Activated T-cell treated with anti-CD3 and anti-CD28 coated beads, Interleukin-2, amount 50 U/mL, for 72 hours (primary cell): Measurements from ENCODE around the gene CDR2. TPM values are rescaled to one million over a fixed set of nuclear protein-coding genes. Genes with fewer than 3 reads are reported as not detected.

Experiments used
- ATAC-seq, 2 donors: fragments of 150-1000 bp; cut with Tn5 transposase; replicated peaks in 1 of 2; 2 replicates each; pipeline ENCODE4 v1.10.0; 2021; ENCODE audit warnings: moderate library complexity in 2 of 2, mild to moderate bottlenecking in 1 of 2
- DNase-seq, 2 donors: peaks; one replicate each; pipeline ENCODE4 v3.0.0; 2021 to 2022; ENCODE audit warnings: mixed read lengths in 1 of 2
- H3K27ac Mint-ChIP-seq: one replicate; pipeline ENCODE4 v1.8.0; 2022; ENCODE audit warnings: mild to moderate bottlenecking, moderate library complexity, mixed read lengths
- H3K27me3 Mint-ChIP-seq: one replicate; pipeline ENCODE4 v1.8.0; 2022; ENCODE audit warnings: low read depth, mixed read lengths
- H3K36me3 Mint-ChIP-seq, 2 donors: one replicate each; pipeline ENCODE4 v1.8.0; 2022; ENCODE audit warnings: mixed read lengths in 2 of 2, mild to moderate bottlenecking in 1 of 2; ENCODE audit not compliant: insufficient read depth in 2 of 2
- H3K4me1 Mint-ChIP-seq: one replicate; pipeline ENCODE4 v1.8.0; 2022; ENCODE audit warnings: low read depth, mixed read lengths
- H3K4me3 Mint-ChIP-seq, 2 donors: one replicate each; pipeline ENCODE4 v1.8.0; 2022; ENCODE audit warnings: mild to moderate bottlenecking in 2 of 2, mixed read lengths in 2 of 2, moderate library complexity in 2 of 2
- H3K9me3 Mint-ChIP-seq, 2 donors: one replicate each; pipeline ENCODE4 v1.8.0; 2022; ENCODE audit warnings: mixed read lengths in 2 of 2
- total RNA-seq, 2 donors: library from RNA; stranded (reverse); gene quantifications; one replicate each; pipeline ENCODE4 v1.2.3, GENCODE V29; 2022

The CDR2 gene
- total RNA-seq, 2 donors from 2014 or later, result 50.0 to 57.2 TPM

DNA sequence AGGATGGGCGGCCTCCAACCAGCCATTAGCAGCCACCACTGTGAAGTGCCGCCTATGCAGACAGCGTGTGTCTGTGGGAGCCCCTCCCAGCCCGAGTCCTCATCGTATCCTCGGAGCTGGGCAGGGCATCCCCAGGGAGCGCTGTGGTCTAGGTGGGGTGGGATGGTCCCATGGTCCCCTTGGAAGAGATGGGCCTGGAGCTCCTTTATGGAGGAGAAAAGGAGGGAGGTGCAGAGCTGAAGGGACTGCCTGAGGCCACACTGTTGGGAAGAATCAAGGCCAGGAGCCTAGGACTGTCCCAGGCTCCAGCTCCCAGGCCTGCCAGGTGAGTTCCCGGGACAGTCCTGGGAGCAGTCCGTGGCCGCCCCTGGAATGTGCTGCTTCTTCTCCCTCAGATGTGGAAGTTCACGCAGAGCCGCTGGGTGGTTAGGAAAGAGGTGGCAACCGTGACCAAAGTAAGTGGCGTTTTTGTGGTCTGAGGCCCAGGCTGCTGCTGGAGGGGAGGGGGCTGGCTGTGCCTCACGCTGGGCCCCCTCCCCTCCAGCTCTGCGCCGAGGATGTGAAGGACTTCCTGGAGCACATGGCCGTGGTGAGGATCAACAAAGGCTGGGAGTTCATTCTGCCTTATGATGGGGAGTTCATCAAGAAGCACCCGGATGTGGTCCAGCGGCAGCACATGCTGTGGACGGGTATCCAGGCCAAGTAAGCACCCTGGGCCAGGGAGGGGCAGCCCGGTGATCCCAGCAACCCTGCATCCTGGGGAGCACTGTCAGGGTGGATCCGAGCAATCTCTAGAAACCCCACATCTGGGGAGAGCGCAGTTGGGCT lies 50.2 kb downstream of the CDR2 start:
- H3K36me3 Mint-ChIP-seq, result peaks cover 4 to 11% of the 10 kb centered on the region in 2 donors

GRCh38 chr16:22323173-22323958 lies 51.1 kb downstream of the CDR2 start:
- ATAC-seq (no peak), DNase-seq (no peak)
- peaks cover 4% of the 10 kb centered on the region for H3K4me1 Mint-ChIP-seq
- H3K27ac Mint-ChIP-seq, result no peak overlapping the region
- H3K4me3 Mint-ChIP-seq, result no peak overlapping the region
- H3K27me3 Mint-ChIP-seq, result no peaks in the 10 kb centered on the region
- no peaks in the 10 kb centered on the region for H3K9me3 Mint-ChIP-seq
- peaks cover 4 to 13% of the 10 kb centered on the region in 2 donors for H3K36me3 Mint-ChIP-seq

More for the DNA sequence above, 50.2 kb downstream of the CDR2 start:
- ATAC-seq (no peak), DNase-seq (no peak)
- H3K4me1 Mint-ChIP-seq, result peaks cover 4% of the 10 kb centered on the region
- no peaks in the 10 kb centered on the region for H3K9me3 Mint-ChIP-seq
- H3K27me3 Mint-ChIP-seq, result no peaks in the 10 kb centered on the region
- no peak overlapping the region for H3K27ac Mint-ChIP-seq
- H3K4me3 Mint-ChIP-seq, result no peak overlapping the region

- Mint-ChIP-seq H3K9me3 (no peaks in the 10 kb centered on the region), H3K4me1 (peaks cover 4% of the 10 kb centered on the region), H3K27me3 (no peaks in the 10 kb centered on the region), H3K36me3 (peaks cover 4 to 13% of the 10 kb centered on the region in 2 donors), H3K4me3 (no peak overlapping the region), H3K27ac (no peak overlapping the region)
- ATAC-seq, result no peak
- no peak for DNase-seq
Observed at GRCh38 chr16:22322741-22323140, 51.7 kb downstream of the CDR2 start.

DNA sequence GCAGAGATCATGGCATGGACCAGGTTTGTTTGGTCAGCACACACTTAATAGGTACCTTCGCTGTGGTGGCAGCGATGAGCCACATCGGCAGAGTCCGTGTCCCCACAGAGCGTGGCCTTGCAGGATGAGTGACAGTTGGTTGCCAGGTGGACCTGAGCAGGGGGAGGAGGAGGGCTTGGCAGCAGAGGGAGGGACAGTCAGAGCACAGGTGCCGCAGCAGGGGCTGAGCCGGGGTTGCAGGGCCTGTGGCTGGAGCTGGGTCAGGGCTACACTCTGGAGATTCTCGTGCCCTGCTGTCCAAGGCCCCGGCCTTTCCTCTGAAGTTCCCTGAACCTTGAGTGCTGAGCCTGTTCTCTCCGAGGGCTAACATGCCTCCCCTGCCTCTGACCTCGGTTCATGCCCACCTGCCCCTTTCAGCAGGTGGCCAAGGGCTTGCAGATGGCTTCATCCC lies 52.4 kb downstream of the CDR2 start:
- Mint-ChIP-seq H3K27me3 (no peaks in the 10 kb centered on the region), H3K9me3 (no peaks in the 10 kb centered on the region), H3K27ac (no peak overlapping the region), H3K4me3 (no peak overlapping the region), H3K36me3 (peaks cover 4 to 16% of the 10 kb centered on the region in 2 donors), H3K4me1 (peaks cover 4% of the 10 kb centered on the region)
- no peak for ATAC-seq
- no peak for DNase-seq

GRCh38 chr16:22321340-22322001 lies 52.9 kb downstream of the CDR2 start:
- Mint-ChIP-seq H3K4me3 (no peak overlapping the region), H3K27me3 (no peaks in the 10 kb centered on the region), H3K36me3 (peaks cover 3 to 16% of the 10 kb centered on the region in 2 donors), H3K4me1 (peaks cover 4% of the 10 kb centered on the region), H3K27ac (peak overlapping the region; percentile 70), H3K9me3 (no peaks in the 10 kb centered on the region)
- ATAC-seq (peak; percentile 67 to 81), DNase-seq (peak; percentile 67 to 73)

DNA sequence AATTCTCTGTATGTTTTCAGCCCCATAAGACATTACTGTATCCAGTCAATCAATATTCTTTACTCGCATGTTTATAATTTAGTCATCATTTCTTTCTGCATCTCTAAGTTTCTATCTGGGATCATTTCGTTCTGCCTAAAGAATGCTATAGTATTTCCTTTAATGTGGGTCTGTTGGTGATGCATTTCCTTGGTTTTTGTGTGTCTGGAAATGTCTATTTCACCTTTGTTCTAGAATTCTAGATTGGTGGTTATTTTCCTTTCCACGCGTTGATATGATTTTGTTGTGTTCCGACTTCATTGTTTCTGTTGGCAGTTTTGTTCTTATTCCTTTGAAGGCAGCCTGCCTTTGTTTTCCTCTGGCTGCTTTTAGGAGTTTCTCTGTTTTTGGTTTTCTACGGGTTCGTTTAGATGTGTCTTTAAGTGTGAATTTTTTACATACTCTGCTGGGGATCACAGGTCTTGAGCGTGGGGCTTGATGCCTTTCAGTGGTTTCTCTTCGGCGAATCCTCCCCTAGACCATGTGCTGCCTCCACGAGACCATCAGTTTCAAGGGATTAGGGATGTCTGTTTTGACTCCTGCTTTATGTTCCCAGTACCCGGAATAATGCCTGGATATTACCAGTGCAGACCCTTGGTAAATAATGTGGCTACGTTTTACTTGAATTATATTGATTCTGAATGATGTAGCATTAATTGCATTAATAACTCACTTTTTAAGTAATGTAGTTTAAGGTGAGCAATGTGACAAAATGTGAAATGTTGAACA lies 53.7 kb downstream of the CDR2 start:
- H3K36me3 Mint-ChIP-seq, result peaks cover 2 to 16% of the 10 kb centered on the region in 2 donors
- no peaks in the 10 kb centered on the region for H3K27me3 Mint-ChIP-seq
- H3K9me3 Mint-ChIP-seq, result no peaks in the 10 kb centered on the region
- DNase-seq, result no peak
- no peak overlapping the region for H3K4me3 Mint-ChIP-seq
- H3K27ac Mint-ChIP-seq, result peak overlapping the region; percentile 70
- H3K4me1 Mint-ChIP-seq, result peaks cover 4% of the 10 kb centered on the region
- no peak for ATAC-seq

DNA sequence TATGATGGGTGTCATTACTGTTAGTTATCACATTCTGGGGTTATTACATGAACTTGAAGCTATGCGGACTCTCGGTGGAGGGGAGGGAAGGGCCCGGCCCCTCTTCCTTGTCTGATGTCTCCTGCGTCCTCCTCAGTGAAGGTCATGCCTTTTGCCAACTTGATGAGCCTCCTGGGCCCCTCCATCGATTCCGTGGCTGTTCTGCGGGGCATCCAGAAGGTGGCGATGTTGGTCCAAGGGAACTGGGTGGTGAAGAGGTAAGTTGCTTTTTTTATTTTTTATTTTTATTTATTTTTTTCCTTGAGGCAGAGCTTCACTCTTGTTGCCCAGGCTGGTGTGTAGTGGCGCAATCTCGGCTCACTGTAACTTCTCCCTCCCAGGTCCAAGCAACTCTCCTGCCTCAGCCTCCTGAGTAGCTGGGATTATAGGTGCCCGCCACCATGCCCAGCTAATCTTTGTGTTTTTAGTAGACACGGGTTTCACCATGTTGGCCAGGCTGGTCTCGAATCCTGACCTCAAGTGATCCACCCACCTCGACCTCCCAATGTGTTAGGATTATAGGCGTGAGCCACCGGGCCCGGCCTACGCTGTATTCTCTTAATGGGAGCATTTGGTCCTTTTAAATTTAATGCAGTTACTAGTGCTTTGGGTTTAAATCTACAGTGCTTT lies 55.6 kb downstream of the CDR2 start:
- H3K4me3 Mint-ChIP-seq, result no peak overlapping the region
- peak in 1 of 2 donors; percentile 30 for ATAC-seq
- H3K36me3 Mint-ChIP-seq, result peaks cover 2 to 14% of the 10 kb centered on the region in 2 donors
- no peak overlapping the region for H3K27ac Mint-ChIP-seq
- H3K9me3 Mint-ChIP-seq, result no peaks in the 10 kb centered on the region
- H3K27me3 Mint-ChIP-seq, result no peaks in the 10 kb centered on the region
- DNase-seq, result peak; percentile 70 to 73
- H3K4me1 Mint-ChIP-seq, result peaks cover 1% of the 10 kb centered on the region

GRCh38 chr16:22317625-22318024 lies 56.8 kb downstream of the CDR2 start:
- H3K4me1 Mint-ChIP-seq, result no peaks in the 10 kb centered on the region
- H3K27me3 Mint-ChIP-seq, result no peaks in the 10 kb centered on the region
- ATAC-seq (no peak), DNase-seq (no peak)
- peaks cover 4 to 16% of the 10 kb centered on the region in 2 donors for H3K36me3 Mint-ChIP-seq
- H3K27ac Mint-ChIP-seq, result peak overlapping the region; percentile 4
- H3K9me3 Mint-ChIP-seq, result no peaks in the 10 kb centered on the region
- no peak overlapping the region for H3K4me3 Mint-ChIP-seq

DNA sequence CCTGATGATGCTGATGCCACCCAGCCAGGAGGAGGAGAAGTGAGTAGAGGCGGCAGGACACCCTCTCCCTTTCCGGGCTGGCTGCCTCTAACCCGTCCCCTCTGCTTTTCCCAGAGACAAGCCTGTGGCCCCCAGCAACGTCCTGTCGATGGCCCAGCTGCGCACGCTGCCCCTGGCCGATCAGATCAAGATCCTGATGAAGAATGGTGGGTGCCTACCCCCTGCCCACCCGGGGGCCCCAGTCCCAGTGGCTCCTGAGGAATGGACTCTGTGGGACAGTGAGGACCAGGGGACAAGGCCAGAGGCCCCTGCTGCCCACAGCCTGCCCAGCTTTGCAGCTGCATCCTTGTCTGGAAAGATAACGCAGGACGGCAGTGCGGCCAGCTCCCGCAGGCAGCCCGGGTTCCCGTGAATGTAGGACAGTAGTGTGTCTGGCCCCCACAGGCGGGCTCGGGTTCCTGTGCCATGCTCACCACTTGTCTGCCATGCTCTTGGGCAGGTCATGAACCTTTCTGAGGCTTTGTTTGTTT lies 57.4 kb downstream of the CDR2 start:
- Mint-ChIP-seq H3K4me3 (no peak overlapping the region), H3K27ac (no peak overlapping the region), H3K36me3 (peaks cover 4 to 17% of the 10 kb centered on the region in 2 donors), H3K4me1 (no peaks in the 10 kb centered on the region), H3K9me3 (no peaks in the 10 kb centered on the region), H3K27me3 (no peaks in the 10 kb centered on the region)
- ATAC-seq (no peak), DNase-seq (no peak)

- no peaks in the 10 kb centered on the region for H3K27me3 Mint-ChIP-seq
- H3K4me1 Mint-ChIP-seq, result no peaks in the 10 kb centered on the region
- H3K4me3 Mint-ChIP-seq, result no peak overlapping the region
- H3K9me3 Mint-ChIP-seq, result no peaks in the 10 kb centered on the region
- H3K27ac Mint-ChIP-seq, result no peak overlapping the region
- DNase-seq, result no peak
- ATAC-seq, result no peak
- peaks cover 4 to 23% of the 10 kb centered on the region in 2 donors for H3K36me3 Mint-ChIP-seq
Observed at GRCh38 chr16:22316411-22316811, 58.0 kb downstream of the CDR2 start.

DNA sequence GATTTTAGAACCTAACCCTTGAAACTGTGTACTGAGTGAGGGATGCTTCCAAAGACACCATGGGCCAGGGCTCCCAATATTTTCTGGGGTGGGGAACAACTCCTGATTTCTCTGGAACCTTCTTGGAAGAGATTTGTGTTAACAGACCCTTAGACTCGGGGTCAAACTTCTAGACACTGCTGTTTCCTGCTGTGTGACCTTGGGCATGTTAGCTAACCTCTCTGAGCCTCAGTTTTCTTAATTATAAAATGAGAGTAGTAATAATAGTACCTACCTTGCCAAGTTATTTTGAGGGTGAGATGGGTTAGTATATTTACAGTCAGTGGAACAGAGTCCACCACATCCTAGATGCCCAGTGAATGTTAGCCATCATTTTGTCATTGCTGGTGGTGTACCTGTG lies 58.4 kb downstream of the CDR2 start:
- Mint-ChIP-seq H3K27me3 (no peaks in the 10 kb centered on the region), H3K4me3 (no peak overlapping the region), H3K4me1 (no peaks in the 10 kb centered on the region), H3K9me3 (no peaks in the 10 kb centered on the region), H3K27ac (peak overlapping the region; percentile 42), H3K36me3 (peaks cover 2 to 20% of the 10 kb centered on the region in 2 donors)
- DNase-seq (no peak), ATAC-seq (no peak)
